Mesendoderm (in vitro differentiated cells): Measurements from ENCODE around the gene GPR6. TPM values are rescaled to one million over a fixed set of nuclear protein-coding genes. Genes with fewer than 3 reads are reported as not detected.

Experiments used
- DNase-seq: peaks from one replicate; pipeline ENCODE4 v3.0.0; 2013
- H2AK5ac ChIP-seq: 2 replicates; pipeline ENCODE4 v1.6.1; 2013; ENCODE audit warnings: low read length, inconsistent platforms
- H2BK120ac ChIP-seq: 2 replicates; pipeline ENCODE4 v1.6.1; 2013; ENCODE audit warnings: low read depth, mild to moderate bottlenecking, low read length, moderate library complexity, mixed read lengths
- H2BK15ac ChIP-seq: replicated peaks from 2 replicates; pipeline ENCODE4 v1.6.1; 2013; ENCODE audit warnings: low read depth, mild to moderate bottlenecking, moderate library complexity
- H2BK5ac ChIP-seq: 2 replicates; pipeline ENCODE4 v1.6.1; 2013; ENCODE audit warnings: low read length, inconsistent platforms
- H3K18ac ChIP-seq: 2 replicates; pipeline ENCODE4 v1.6.1; 2013; ENCODE audit warnings: mild to moderate bottlenecking, low read length, mixed read lengths
- H3K23ac ChIP-seq: one replicate; pipeline ENCODE4 v1.6.1; 2013; ENCODE audit warnings: low read length
- H3K27ac ChIP-seq: 2 replicates; pipeline ENCODE4 v1.5.1; 2013; ENCODE audit warnings: low read depth, mild to moderate bottlenecking, inconsistent platforms, low read length, moderate library complexity
- H3K27me3 ChIP-seq: 2 replicates; pipeline ENCODE4 v1.6.1; 2013; ENCODE audit warnings: low read length, control low read depth, mild to moderate bottlenecking, inconsistent platforms; ENCODE audit not compliant: insufficient read depth, poor library complexity
- H3K36me3 ChIP-seq: 2 replicates; pipeline ENCODE4 v1.6.1; 2013; ENCODE audit warnings: low read length, inconsistent platforms; ENCODE audit not compliant: control insufficient read depth, insufficient read depth
- H3K4ac ChIP-seq: one replicate; pipeline ENCODE4 v1.6.1; 2013; ENCODE audit warnings: low read depth, mild to moderate bottlenecking, low read length, moderate library complexity
- H3K4me1 ChIP-seq: 2 replicates; pipeline ENCODE4 v1.6.1; 2013; ENCODE audit warnings: low read depth, low read length, inconsistent platforms; ENCODE audit not compliant: control insufficient read depth
- H3K4me2 ChIP-seq: 2 replicates; pipeline ENCODE4 v1.6.1; 2013; ENCODE audit warnings: low read length
- H3K4me3 ChIP-seq: 2 replicates; pipeline ENCODE4 v1.5.1; 2013; ENCODE audit warnings: mild to moderate bottlenecking, low read length
- H3K56ac ChIP-seq: one replicate; pipeline ENCODE4 v1.6.1; 2013; ENCODE audit warnings: low read length
- H3K79me1 ChIP-seq: 2 replicates; pipeline ENCODE4 v1.6.1; 2013; ENCODE audit warnings: low read length, inconsistent platforms
- H3K79me2 ChIP-seq: 2 replicates; pipeline ENCODE4 v1.6.1; 2013; ENCODE audit warnings: mild to moderate bottlenecking, low read length; ENCODE audit not compliant: control insufficient read depth, insufficient read depth
- H3K9ac ChIP-seq: 2 replicates; pipeline ENCODE4 v1.6.1; 2013; ENCODE audit warnings: low read length, inconsistent platforms
- H4K5ac ChIP-seq: one replicate; pipeline ENCODE4 v1.6.1; 2013; ENCODE audit warnings: low read length
- H4K8ac ChIP-seq: one replicate; pipeline ENCODE4 v1.6.1; 2013; ENCODE audit warnings: low read depth, mild to moderate bottlenecking, control low read depth, low read length, moderate library complexity
- WGBS: extraction: QIAGEN DNeasy Blood & Tissue Kit; methylation state at CpG from one replicate; pipeline ENCODE4 v1.1.7; 2013; ENCODE audit warnings: low lambda C conversion rate, missing lambda C conversion rate; ENCODE audit not compliant: insufficient coverage; ENCODE audit errors: extremely low coverage; 5-methylcytosine and 5-hydroxymethylcytosine counted together
- polyA plus RNA-seq, 2 experiments: library from polyadenylated mRNA; stranded (reverse); fragments of 200-250 nt; gene quantifications; one replicate each; pipeline ENCODE4 v1.2.3, GENCODE V29; 2013

GPR6 gene, protein sequence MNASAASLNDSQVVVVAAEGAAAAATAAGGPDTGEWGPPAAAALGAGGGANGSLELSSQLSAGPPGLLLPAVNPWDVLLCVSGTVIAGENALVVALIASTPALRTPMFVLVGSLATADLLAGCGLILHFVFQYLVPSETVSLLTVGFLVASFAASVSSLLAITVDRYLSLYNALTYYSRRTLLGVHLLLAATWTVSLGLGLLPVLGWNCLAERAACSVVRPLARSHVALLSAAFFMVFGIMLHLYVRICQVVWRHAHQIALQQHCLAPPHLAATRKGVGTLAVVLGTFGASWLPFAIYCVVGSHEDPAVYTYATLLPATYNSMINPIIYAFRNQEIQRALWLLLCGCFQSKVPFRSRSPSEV
- polyA plus RNA-seq (2013, experiment 1 of 2), result 0.60 TPM
- 0.45 TPM for polyA plus RNA-seq (2013, experiment 2 of 2)

- Histone ChIP-seq H3K4me3 (peak within 1 kb of the TSS; percentile 41), H3K27ac (no peak within 1 kb of the TSS), H4K5ac (no peak within 1 kb of the TSS), H2BK120ac (no peak within 1 kb of the TSS), H2BK5ac (no peak within 1 kb of the TSS), H2AK5ac (no peak within 1 kb of the TSS), H3K23ac (no peak within 1 kb of the TSS), H3K36me3 (no peaks in the 10 kb centered on the region), H3K4me2 (peak within 1 kb of the TSS; percentile 94), H3K79me1 (no peaks in the 10 kb centered on the region), H3K4me1 (no peaks in the 10 kb centered on the region), H3K9ac (peak within 1 kb of the TSS; percentile 39), H3K56ac (peak within 1 kb of the TSS; percentile 58), H3K79me2 (no peaks in the 10 kb centered on the region), H3K18ac (no peak within 1 kb of the TSS), H3K4ac (no peak within 1 kb of the TSS), H4K8ac (no peak within 1 kb of the TSS), H3K27me3 (peaks cover 4% of the 10 kb centered on the region), H2BK15ac (no peak within 1 kb of the TSS)
- WGBS, result no CpG with 5 or more reads among the region's 50 CpGs
- peak; percentile 93 for DNase-seq
Observed at GRCh38 chr6:109978174-109979032, at the start of gene GPR6. GPR6 (plus strand) TSS chr6:109978311; CDS start chr6:109979113, 802 bp downstream.

- no CpG with 5 or more reads among the region's 8 CpGs for WGBS
- Histone ChIP-seq H2BK120ac (no peak overlapping the region), H4K5ac (no peak overlapping the region), H3K4me2 (no peak overlapping the region), H3K4me1 (no peaks in the 10 kb centered on the region), H3K79me2 (no peaks in the 10 kb centered on the region), H2BK5ac (no peak overlapping the region), H3K9ac (no peak overlapping the region), H4K8ac (no peak overlapping the region), H3K27ac (no peak overlapping the region), H3K4me3 (no peak overlapping the region), H3K27me3 (no peaks in the 10 kb centered on the region), H2AK5ac (no peak overlapping the region), H3K36me3 (no peaks in the 10 kb centered on the region), H3K4ac (no peak overlapping the region), H3K23ac (no peak overlapping the region), H3K79me1 (no peaks in the 10 kb centered on the region), H3K56ac (no peak overlapping the region), H2BK15ac (no peak overlapping the region), H3K18ac (no peak overlapping the region)
- DNase-seq, result no peak
Observed at GRCh38 chr6:109934293-109934692, 43.8 kb upstream of the GPR6 start.

DNA sequence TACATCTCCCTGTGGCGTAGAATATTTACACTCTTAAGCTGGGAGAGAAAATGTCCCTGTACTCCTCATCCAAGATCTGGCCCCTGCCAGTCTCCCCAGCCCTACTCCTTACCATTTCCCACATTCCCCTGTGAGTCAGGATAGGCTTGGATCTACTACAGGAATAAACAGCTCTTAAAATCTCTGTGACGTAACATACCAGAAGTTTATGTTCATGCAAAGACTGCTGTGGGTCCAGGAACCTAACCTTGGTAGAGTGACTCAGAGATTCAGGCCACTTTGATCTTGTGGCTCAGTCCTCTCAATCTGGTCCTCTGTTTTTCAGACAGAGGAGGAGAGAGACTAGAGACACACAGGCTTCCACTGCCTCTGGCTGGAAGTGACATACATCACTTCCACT is 38.5 kb upstream of the GPR6 start:
- Histone ChIP-seq H3K79me1 (no peaks in the 10 kb centered on the region), H3K79me2 (no peaks in the 10 kb centered on the region), H3K27ac (no peak overlapping the region), H3K56ac (no peak overlapping the region), H3K23ac (no peak overlapping the region), H3K18ac (no peak overlapping the region), H3K4me2 (no peak overlapping the region), H2BK5ac (no peak overlapping the region), H2BK120ac (no peak overlapping the region), H4K8ac (no peak overlapping the region), H3K4me1 (peaks cover 7% of the 10 kb centered on the region), H3K9ac (no peak overlapping the region), H2AK5ac (no peak overlapping the region), H2BK15ac (no peak overlapping the region), H3K4me3 (no peak overlapping the region), H4K5ac (no peak overlapping the region), H3K36me3 (no peaks in the 10 kb centered on the region), H3K4ac (no peak overlapping the region), H3K27me3 (no peaks in the 10 kb centered on the region)
- no peak for DNase-seq
- no CpG with 5 or more reads among the region's 2 CpGs for whole genome bisulfite sequencing

- Histone ChIP-seq H2AK5ac (no peak overlapping the region), H3K4ac (no peak overlapping the region), H3K27ac (peak overlapping the region; percentile 42), H3K79me2 (no peaks in the 10 kb centered on the region), H3K27me3 (no peaks in the 10 kb centered on the region), H4K5ac (no peak overlapping the region), H2BK15ac (no peak overlapping the region), H4K8ac (no peak overlapping the region), H3K4me2 (no peak overlapping the region), H3K4me3 (no peak overlapping the region), H3K9ac (no peak overlapping the region), H3K18ac (peak overlapping the region; percentile 25), H3K23ac (no peak overlapping the region), H2BK5ac (no peak overlapping the region), H3K4me1 (peaks cover 14% of the 10 kb centered on the region), H3K79me1 (no peaks in the 10 kb centered on the region), H2BK120ac (no peak overlapping the region), H3K36me3 (no peaks in the 10 kb centered on the region), H3K56ac (no peak overlapping the region)
- peak; percentile 96 for DNase-seq
- WGBS, result no CpG with 5 or more reads among the region's 4 CpGs
Observed at GRCh38 chr6:109944448-109944847, 33.7 kb upstream of the GPR6 start.

GRCh38 chr6:109945091-109945490 is 33.0 kb upstream of the GPR6 start:
- Histone ChIP-seq H3K27ac (peak overlapping the region; percentile 39), H4K5ac (no peak overlapping the region), H3K4ac (no peak overlapping the region), H2BK120ac (no peak overlapping the region), H3K23ac (no peak overlapping the region), H3K79me2 (no peaks in the 10 kb centered on the region), H3K27me3 (no peaks in the 10 kb centered on the region), H2BK5ac (no peak overlapping the region), H3K4me2 (no peak overlapping the region), H2BK15ac (no peak overlapping the region), H3K4me1 (peaks cover 14% of the 10 kb centered on the region), H4K8ac (no peak overlapping the region), H3K18ac (no peak overlapping the region), H3K36me3 (no peaks in the 10 kb centered on the region), H2AK5ac (no peak overlapping the region), H3K4me3 (no peak overlapping the region), H3K9ac (no peak overlapping the region), H3K56ac (no peak overlapping the region), H3K79me1 (no peaks in the 10 kb centered on the region)
- DNase-seq, result peak; percentile 69
